NCI-H2107 (cell line): Measurements from ENCODE around the gene RNU6-9.
"Not testable (repeated sequence)": the region's sequence is repeated elsewhere in the genome, so short reads cannot be mapped to it uniquely, and the experiment has no call there.

Experiments
- DNase-seq: peaks from one replicate; lab custom pipeline; 2025; lab: John Stamatoyannopoulos, UW

Gene RNU6-9

DNA sequence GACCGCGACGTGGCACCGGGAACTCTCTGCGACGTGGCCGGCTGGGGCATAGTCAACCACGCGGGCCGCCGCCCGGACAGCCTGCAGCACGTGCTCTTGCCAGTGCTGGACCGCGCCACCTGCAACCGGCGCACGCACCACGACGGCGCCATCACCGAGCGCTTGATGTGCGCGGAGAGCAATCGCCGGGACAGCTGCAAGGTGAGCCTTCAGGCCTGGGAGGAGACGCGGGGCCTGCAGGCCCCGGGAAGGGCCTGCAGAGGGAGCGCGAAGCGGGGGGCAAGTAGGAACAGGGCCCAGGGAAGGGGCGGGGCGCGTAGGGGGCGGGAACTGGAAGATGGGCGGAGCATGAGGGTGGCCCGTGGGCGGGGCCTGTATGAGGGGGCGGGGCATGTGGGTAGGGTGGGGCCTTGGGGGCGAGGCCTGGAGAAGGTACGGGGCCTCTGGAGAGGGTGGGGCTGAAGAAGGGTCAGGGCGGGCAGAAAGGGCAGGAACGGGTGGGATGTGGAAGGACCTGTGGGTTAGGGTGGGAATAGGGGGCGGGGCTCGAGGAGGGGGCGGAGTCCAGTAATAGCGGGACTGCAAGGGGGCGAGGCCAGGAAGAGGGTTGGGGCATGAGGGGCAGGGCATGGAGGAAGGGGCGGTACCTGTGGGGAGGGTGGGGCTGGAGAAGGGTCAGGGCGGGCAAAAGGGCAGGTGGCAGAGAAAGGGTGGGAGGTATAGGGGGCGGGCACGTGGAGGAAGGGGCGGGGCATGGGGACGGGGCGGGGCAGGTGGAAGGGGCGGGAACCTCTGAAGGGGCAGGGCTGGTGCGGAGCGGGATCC is 31.3 kb upstream of the RNU6-9 start:
- DNase-seq = peak; percentile 38

DNA sequence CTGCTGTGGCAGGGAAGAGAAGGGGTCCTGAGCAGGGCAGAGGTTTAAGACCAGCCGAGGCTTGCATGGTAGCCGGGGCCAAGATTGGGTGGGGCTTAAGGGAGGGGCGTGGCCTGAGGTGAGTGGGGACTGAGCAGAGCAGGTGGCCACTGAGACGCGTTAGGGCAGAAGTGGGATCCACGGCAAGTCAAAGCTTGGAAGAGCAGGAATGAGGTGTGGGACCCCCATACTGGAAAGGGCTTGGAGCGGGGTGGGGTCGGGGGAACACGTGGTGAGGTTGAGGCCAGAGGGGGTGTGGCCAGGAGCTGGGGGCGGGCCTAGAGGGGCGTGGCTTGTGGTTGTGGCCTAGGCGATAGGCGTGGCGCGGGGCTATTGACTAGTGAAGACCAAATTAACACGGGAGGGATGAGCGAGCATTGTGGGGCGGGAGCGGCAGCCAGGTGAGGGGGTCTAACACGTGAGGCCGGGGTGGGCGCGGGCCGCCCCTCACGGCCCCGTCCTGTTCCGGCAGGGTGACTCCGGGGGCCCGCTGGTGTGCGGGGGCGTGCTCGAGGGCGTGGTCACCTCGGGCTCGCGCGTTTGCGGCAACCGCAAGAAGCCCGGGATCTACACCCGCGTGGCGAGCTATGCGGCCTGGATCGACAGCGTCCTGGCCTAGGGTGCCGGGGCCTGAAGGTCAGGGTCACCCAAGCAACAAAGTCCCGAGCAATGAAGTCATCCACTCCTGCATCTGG is 30.5 kb upstream of the RNU6-9 start:
- no peak for DNase-seq

DNA sequence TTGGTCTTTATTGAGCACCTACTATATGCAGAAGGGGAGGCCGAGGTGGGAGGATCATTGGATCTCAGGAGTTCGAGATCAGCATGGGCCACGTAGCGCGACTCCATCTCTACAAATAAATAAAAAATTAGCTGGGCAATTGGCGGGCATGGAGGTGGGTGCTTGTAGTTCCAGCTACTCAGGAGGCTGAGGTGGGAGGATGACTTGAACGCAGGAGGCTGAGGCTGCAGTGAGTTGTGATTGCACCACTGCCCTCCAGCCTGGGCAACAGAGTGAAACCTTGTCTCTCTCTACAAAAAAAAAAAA is 30.0 kb upstream of the RNU6-9 start:
- no peak for DNase-seq

DNA sequence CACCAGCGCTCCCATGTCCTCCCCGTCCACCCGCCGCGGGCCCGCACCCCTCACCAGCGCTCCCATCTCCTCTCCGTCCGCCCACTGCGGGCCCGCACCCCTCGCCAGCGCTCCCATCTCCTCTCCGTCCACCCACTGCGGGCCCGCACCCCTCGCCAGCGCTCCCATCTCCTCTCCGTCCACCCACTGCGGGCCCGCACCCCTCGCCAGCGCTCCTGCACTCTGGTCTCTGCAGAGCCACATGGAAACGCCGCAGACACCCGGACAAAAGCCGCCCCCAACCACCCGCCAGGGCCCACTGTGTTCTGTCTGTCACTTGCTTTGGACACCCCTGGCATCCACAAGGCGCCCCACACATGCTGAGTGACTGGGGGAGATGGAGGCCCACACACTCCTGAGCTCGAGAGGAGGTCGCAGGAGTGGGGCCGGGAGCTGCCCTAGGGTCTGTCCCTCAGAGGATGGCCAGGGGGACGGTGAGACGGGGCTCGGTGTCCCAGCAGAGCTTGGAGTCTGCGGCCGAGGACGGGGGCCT is 26.4 kb upstream of the RNU6-9 start:
- DNase-seq = no peak

DNA sequence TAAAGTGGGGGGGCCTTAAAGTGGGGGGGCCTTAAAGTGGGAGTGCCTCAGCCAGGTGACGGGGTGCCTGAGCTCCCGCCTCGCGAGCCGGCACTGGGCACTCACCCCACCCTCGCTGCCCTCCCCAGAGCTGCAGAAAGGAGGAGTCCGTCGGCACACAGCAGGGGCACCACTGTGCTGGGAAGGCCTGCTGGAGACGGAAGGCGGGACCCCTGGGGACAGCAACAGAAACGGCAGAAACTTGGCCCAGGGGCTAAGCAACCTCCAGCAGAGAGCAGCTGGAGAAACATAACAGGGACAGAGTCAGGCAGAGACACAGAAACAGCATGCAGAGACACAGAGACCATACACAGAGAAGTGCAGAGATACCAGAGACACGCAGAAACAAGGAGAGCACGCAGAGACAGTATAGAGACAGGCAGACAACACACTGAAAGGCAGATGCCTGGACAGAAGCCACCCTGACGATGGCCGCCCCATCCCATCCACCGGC is 25.9 kb upstream of the RNU6-9 start:
- DNase-seq = no peak

DNA sequence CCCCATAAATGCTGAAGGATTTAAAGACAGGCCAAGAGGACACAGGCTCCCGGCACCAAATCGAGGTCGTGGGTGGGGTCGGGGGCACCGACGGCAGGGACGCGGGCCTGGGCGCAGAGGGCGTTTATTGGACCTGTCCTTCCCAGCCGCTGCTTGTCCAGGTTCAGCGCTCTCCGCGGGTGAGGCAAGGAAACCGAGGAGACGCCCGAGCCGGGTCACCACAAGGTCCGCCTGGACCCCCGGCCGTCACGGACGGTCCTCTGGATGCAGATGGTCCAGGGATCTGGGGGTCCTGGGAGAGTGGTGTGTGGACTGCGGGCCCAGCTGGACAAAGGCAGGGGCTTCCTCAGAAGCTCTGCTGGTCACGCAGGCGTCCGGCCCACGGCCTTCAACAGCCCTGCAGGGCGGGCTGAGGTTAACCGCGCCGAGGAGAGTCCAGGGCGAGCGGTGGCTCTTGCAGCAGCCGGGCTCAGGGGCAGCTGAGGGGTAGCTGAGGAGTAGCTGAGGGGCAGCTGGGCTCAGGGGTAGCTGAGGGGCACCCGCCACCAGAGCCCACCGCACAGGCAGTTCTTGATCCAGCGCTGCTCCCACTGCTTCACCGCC is 25.3 kb upstream of the RNU6-9 start:
- DNase-seq = no peak

DNA sequence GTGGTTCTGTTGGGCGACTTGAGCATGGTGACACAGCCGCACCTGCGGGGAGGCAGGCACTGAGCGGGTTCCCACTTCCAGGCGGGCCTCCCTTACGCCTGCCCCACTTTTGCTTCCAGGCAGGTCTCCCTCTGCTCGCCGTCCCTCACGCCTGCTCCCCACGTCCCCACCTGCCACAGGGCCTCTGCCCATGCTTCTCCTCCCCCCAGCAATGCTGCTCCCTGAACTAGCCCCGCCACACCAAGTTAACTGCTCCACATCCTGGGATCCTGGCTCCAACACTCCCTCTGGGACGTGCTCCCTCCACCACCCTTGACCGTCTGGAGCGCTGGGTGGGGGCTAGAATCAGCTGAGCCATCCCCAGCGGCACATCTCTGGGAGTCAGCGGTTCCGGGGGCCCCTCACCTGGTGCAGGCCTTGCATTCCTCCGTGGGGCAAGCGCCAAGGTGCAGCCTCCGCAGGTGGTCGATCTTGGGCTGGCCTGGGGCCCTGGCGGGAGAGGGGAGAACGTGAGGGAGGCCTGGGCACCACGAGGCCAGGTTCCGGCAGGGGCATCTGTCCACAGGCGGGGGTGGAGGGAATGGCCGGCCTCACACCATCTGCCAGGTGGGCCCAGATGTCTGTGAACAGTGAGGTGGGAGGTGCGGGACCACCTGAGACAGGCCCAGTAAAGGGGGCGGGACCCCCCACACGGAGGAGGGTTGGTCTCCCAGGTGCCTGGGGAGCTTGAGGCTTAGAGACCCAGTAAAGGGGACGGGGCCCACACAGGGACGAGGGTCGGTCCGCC is 24.6 kb upstream of the RNU6-9 start:
- DNase-seq = no peak

DNA sequence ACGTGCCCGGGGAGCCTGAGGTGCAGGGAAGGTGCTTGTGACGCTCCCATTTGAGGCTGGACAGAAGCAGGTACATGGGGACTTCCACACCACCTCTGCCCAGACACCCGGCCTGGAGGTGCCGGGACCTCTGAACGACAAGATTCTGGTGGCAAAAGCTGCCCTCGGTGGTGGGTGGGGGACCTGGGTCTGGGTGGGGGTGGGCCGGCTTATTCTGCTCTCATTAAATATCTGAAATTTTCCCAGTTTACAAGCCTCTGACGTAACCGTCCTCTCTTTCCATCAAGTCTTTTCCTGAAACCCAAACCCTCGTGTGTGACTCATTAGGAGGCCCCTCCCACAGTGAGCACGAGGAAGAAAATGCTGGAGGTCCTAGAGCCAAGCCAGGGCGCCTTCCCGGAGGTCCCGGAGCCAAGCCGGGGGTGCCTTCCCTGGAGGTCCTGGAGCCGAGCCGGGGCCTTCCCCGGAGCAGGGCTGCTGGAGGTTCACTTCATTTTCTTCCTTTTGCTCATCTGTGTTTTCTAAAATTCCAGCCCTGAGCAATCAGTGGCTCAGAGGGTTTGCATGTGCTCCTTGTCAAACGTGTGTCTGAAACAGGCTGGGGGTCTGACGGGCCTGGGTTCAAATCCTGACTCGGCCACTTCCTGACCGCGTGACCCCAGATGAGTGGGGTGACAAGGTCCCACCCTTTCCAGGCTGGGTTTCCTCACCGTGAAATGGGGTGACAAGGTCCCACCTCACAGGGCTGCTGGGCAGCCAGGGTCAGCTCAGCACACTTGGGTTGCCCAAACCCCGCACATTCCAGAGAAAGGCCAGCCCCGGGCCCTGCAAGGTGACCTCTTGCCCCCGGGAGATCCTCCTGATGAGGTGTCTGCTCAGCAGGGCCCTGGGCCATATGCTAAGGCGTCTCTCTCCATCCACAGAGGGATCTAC is 23.8 kb upstream of the RNU6-9 start:
- no peak for DNase-seq

DNA sequence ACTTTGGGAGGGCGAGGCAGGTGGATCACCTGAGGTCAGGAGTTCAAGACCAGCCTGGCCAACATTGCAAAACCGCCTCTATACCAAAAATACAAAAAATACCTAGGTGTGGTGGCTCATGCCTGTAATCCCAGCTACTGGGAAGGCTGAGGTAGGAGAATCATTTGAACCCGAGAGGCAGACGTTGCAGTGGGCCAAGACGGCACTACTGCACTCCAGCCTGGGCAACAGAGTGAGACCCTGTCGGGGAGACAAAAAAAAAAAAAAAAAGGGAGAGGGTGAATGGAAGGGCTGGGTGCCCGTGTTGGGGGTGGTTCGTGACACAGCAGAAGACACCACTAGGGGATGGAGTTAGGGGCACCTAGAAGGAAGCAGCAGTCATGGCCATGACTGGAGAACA is 23.0 kb upstream of the RNU6-9 start:
- DNase-seq = no peak

DNA sequence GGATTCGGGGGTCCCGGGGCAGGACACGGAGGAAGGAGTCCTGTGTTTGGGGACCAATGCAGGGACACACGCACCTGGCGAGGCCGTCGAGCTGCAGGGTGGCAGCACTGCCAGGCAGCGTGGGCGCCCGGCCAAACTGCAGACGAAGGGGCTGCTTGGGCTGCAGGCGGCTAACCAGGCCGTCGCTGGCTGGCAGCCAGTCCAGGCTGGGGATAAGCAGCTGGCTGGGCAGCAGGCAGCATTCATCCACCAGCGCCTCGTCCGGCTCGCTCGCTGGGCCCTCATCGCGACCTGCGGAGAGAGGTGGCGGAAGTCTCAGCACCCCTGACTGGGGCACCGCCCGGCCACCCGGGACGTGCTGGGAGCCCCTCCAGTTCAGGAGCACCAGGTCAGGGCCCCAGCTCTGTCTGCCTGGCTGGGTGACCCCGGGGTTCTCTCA is 22.3 kb upstream of the RNU6-9 start:
- DNase-seq = no peak

DNA sequence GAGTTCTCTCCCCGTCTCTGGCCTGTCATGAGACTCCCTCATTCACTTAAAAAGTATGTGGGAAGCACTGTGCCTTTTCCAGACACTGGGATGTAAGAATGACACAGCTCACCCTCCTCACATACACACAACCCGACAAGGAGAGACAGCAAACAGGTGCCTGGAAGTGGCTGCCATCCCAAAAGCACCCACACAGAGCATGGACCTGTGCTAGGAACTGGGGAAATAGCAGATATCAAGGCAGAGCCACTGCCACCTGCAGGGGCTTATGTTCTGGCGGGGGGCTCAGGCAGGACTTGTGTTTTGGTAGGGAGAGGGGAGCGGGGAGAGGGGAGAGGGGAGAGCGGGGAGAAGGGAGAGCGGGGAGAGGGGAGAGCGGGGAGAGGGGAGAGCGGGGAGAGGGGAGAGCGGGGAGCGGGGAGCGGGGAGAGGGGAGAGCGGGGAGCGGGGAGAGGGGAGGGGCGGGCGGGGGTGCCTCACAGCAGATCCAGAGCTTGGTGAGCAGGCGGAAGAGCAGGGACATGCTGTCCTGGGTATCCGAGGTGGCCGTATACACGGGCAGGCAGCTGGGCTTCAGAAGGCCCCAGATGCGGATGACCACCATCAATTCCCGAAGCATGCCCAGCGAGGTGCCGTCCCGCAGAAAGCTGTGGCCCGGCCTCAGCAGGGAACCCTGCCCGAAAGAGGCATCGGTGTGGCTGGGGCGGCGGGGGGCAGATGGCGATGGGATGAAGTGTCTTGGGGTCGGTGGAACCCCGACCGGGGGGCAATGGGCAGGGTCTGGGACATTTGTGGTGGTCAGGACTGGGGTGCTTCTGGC is 21.6 kb upstream of the RNU6-9 start:
- DNase-seq = no peak

DNA sequence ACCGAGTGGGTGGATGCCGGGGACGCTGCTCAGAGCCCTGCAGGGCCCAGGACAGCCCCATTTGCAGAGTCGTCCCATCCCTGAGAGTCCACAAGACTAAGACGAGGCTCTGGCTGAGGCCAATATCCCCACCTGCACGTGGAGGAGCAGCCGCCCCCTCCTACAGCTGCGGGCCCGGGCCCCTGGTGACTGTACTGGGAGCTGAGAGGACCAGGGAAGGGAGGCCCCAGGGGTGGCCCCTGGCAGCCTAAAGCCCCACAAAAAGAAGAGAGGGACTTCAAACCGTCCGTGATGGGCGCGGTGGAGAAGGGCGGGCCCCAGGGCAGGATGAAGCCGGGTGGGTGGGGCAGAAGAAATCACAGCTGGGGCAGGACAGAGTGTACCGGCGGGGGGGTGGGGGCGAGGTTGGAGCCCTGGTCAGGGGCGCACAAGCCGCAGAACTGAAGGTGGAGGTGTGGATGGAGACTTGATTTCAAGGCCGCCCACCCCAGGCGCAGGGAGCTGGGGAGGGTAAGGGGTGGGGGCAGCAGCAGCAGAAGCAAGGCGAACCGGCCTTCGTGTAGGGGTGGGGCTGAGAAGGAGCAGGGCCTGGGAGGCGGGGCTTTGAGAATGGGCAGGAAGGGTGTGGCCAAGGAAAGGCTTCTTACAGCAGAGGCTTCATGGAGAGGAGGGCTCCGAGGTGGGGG is 20.9 kb upstream of the RNU6-9 start:
- DNase-seq = no peak

DNA sequence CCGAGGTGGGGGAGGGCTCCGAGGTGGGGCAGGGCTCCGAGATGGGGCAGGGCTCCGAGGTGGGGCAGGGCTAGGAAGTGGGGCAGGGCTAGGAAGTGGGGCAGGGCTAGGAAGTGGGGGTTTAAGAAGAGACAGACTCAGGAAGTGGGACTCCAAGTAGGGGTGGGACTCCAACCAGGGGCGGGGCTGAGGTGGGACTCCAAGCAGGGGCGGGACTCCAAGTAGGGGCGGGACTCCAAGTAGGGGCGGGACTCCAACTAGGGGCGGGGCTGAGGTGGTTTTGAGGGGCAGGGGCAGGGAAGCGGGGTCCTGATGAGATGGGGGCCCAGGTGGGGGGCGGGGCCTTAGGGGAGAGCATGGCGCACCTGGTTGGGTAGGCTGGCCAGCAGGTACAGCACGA is 20.2 kb upstream of the RNU6-9 start:
- no peak for DNase-seq

DNA sequence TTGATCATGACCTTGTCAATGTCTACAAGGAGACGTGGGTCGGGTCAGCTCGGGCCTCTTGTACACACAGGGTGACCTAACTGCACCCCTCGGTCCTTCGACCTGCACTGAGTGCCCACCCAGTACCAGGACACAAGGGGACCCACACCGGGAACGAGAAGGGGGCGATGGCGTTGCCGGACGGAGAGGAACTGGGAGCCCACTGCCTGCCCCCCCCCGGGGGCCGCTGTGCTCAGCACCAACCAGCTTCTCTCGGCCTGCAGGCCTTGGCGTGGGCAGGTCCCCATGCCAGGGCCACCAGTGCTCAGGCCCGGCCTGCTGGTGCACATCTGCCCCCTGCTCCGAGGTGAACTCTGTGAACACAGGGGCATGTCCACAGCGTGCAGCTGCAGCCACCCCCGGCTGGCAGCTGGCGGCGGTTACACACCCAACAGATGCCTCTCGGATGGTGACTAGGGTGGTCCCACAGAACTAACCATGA is 19.7 kb upstream of the RNU6-9 start:
- DNase-seq = no peak

DNA sequence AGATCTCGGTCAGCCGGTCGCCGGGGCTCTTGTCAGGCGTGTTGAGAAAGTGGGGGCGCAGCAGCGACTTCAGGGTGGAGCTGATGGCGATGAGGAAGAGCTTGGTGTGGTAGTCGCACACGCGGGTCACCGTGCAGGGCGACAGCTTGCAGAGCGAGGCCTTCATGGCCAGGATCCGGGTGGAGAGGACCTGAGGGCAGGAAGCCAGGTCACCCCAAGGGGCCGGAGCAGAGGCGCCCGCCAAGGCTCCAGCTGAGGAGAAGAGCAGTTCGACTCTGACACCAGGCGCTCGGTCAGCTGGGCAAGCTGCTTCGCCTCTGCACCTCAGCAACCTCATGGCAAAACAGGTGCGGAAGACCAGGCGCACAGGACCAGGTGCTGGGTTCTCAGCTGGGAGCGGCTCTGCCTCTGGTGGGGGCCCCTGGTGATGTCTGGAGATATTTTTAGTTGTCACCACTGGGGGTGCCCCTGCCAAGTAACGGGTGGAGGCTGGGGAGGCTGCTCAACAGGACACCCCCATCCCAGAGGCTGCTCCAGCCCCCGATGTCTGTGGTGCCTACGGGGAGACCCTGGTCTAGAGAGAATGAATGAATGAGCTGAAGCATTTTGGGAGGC is 17.9 kb upstream of the RNU6-9 start:
- DNase-seq = no peak

DNA sequence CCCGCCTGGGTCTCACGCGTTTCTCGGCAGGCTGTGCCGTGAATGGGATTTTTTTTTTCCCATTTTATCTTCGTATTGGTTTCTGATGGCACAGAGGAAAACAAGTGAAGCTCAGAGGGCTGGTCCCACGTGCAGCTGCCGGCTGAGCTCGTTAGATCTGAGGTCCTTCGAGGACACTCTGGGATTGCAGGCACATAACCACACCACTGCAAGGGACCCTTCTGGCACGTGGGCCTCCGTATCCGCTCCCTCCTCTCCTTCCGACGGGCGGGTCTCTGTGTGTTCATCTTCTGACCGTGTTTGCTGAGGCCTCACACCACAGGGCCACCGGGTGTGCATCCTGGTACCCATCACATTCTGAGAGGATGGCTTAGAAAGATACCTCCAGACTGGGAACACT is 17.2 kb upstream of the RNU6-9 start:
- no peak for DNase-seq

DNA sequence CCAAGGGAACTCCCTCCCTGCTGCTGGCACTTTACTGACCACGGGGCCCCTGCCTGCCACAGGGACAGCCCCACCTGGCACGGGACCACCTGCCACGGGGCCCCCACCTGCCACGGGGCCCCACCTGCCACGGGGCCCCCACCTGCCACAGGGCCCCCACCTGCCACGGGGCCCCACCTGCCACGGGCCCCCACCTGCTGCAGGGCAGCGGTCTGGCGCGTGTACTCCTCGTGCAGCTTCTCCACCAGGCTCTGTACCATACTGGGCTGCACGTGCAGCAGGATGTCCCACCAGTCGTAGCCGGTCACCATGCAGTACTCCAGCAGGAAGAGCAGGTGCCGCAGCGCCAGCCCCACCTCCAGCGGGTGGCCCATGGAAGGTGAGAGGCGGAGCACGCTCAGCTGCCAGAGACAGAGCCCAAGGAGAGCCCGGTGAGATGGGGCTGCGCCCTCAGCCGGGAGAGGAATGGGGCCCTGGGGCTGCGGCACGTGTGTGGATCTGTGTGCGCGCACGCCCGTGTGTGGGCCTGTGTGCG is 16.4 kb upstream of the RNU6-9 start:
- peak; percentile 65 for DNase-seq

DNA sequence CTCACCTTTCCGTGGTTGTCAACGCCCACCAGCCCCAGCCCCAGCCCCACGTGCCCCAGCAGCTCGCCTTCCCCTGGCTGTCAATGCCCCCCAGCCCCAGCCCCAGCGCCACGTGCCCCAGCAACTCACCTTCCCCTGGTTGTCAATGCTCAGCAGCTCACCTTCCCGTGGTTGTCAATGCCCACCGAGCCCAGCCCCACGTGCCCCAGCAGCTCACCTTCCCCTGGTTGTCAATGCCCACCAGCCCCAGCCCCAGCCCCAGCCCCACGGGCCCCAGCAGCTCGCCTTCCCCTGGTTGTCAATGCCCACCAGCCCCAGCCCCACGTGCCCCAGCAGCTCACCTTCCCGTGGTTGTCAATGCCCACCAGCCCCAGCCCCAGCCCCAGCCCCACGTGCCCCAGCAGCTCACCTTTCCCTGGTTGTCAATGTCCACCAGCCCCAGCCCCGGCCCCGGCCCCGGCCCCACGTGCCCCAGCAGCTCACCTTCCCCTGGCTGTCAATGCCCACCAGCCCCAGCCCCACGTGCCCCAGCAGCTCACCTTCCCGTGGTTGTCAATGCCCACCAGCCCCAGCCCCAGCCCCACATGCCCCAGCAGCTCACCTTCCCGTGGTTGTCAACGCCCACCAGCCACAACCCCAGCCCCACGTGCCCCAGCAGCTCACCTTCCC is 15.2 kb upstream of the RNU6-9 start:
- DNase-seq = not testable (repeated sequence)
